HepG2 (cell line): ENCODE results near the gene PCCB. TPM values are rescaled to one million over a fixed set of nuclear protein-coding genes. Genes with fewer than 3 reads are reported as not detected.

Experiments used
- ARHGAP35 ChIP-seq: sonication (generic); formaldehyde crosslinking; IDR thresholded peaks from 2 replicates; pipeline ENCODE4 v1.9.0; 2022; ENCODE audit warnings: mild to moderate bottlenecking, inconsistent platforms, moderate library complexity, missing genetic modification reagents, borderline replicate concordance
- CBX2 ChIP-seq, 2 experiments: fragments of 200-600 bp in 1 of 2; sonication (generic); formaldehyde crosslinking in 1 of 2; IDR thresholded peaks; 2 replicates each; pipeline versions ENCODE4 v1.7.0 to v1.8.1; 2018 to 2022; ENCODE audit warnings: low read depth in 2 of 2, low read length in 1 of 2, mild to moderate bottlenecking in 1 of 2, missing genetic modification reagents in 1 of 2
- GFI1 ChIP-seq: sonication (generic); formaldehyde crosslinking; IDR thresholded peaks from 2 replicates; pipeline ENCODE4 v1.5.0; 2020; ENCODE audit warnings: missing genetic modification reagents, mild to moderate bottlenecking, borderline replicate concordance
- HBP1 ChIP-seq: IDR thresholded peaks from 2 replicates; pipeline ENCODE4 v1.6.1; 2016; ENCODE audit warnings: low read depth, control low read depth
- HCFC1 ChIP-seq: fragments of 150-350 bp; IDR thresholded peaks from 2 replicates; pipeline ENCODE4 v1.6.1; 2014; ENCODE audit warnings: low read depth, low read length
- HMGA1 ChIP-seq: sonication (generic); formaldehyde crosslinking; conservative IDR thresholded peaks from 2 replicates; pipeline ENCODE4 v1.4.0; 2020; ENCODE audit warnings: missing genetic modification reagents
- MATR3 ChIP-seq: sonication (generic); formaldehyde crosslinking; IDR thresholded peaks from 2 replicates; pipeline ENCODE4 v1.4.0; 2020; ENCODE audit warnings: missing genetic modification reagents
- MTERF4 ChIP-seq: sonication (generic); formaldehyde crosslinking; IDR thresholded peaks from 2 replicates; pipeline ENCODE4 v1.8.0; 2023; ENCODE audit warnings: mild to moderate bottlenecking, missing genetic modification reagents
- ONECUT2 ChIP-seq: sonication (generic); formaldehyde crosslinking; IDR thresholded peaks from 2 replicates; pipeline ENCODE4 v1.4.0; 2020; ENCODE audit warnings: missing genetic modification reagents
- PHF8 ChIP-seq: sonication (generic); formaldehyde crosslinking; IDR thresholded peaks from 2 replicates; pipeline ENCODE4 v1.5.0; 2020; ENCODE audit warnings: missing genetic modification reagents
- PREB ChIP-seq: sonication (generic); formaldehyde crosslinking; IDR thresholded peaks from 2 replicates; pipeline ENCODE4 v1.4.0; 2020; ENCODE audit warnings: missing genetic modification reagents
- SIX1 ChIP-seq: sonication (generic); formaldehyde crosslinking; IDR thresholded peaks from 2 replicates; pipeline ENCODE4 v1.4.0; 2020; ENCODE audit warnings: missing genetic modification reagents, borderline replicate concordance
- SNAPC4 ChIP-seq: sonication (generic); formaldehyde crosslinking; IDR thresholded peaks from 2 replicates; pipeline ENCODE4 v1.4.0; 2020; ENCODE audit warnings: mild to moderate bottlenecking, missing genetic modification reagents
- ZBTB2 ChIP-seq: sonication (generic); formaldehyde crosslinking; IDR thresholded peaks from 2 replicates; pipeline ENCODE4 v1.8.0; 2022; ENCODE audit warnings: low read depth, missing genetic modification reagents
- ZMYM3 ChIP-seq: sonication (generic); formaldehyde crosslinking; IDR thresholded peaks from 2 replicates; pipeline ENCODE4 v1.5.1; 2020; ENCODE audit warnings: mild to moderate bottlenecking, missing genetic modification reagents
- ZNF354B ChIP-seq: sonication (generic); formaldehyde crosslinking; IDR thresholded peaks from 2 replicates; pipeline ENCODE4 v1.8.0; 2022; ENCODE audit warnings: mild to moderate bottlenecking, missing genetic modification reagents
- ZNF839 ChIP-seq: sonication (generic); formaldehyde crosslinking; IDR thresholded peaks from 2 replicates; pipeline ENCODE4 v1.4.0; 2020; ENCODE audit warnings: missing genetic modification reagents, mild to moderate bottlenecking, borderline replicate concordance
- ZSCAN29 ChIP-seq: sonication (generic); formaldehyde crosslinking; conservative IDR thresholded peaks from 2 replicates; pipeline ENCODE4 v1.4.0; 2020; ENCODE audit warnings: mild to moderate bottlenecking, missing genetic modification reagents
- polyA plus RNA-seq, 8 experiments: library from polyadenylated mRNA; depleted of rRNA in 3 of 8; stranded (reverse) in 7 of 8; unstranded in 1 of 8; fragments of >200 nt; fragmentation: Illumina TruSeq in 4 of 8; extraction: Trizol in 4 of 8; gene quantifications; 2 replicates each; pipeline versions ENCODE4 v1.2.1 to v1.2.3, GENCODE V29; 2011 to 2016; ENCODE audit warnings: low read depth in 4 of 8, missing spikeins in 1 of 8, mixed read lengths in 1 of 8; ENCODE audit not compliant: insufficient read depth in 1 of 8
- total RNA-seq, 5 experiments: library from RNA; depleted of rRNA; stranded (reverse); fragments of >200 nt; fragmentation: Illumina TruSeq; extraction: Trizol; gene quantifications; 2 replicates each; pipeline ENCODE4 v1.2.3, GENCODE V29; 2016; ENCODE audit warnings: low read depth in 1 of 5

The PCCB gene
- total and polyA plus RNA-seq, 2 of the 13 experiments (the other 11 are each of a cell fraction or from before 2014, with no cell fraction given): 84.1 to 88.7 TPM

GRCh38 chr3:136250059-136250902 is at the start of gene PCCB (continued):
- TF ChIP-seq HBP1 (no peak), MATR3 (no peak), GFI1 (CRISPR knock-in tag) (peak; percentile 62), ONECUT2 (CRISPR knock-in tag) (no peak), ZNF354B (CRISPR knock-in tag) (0 out of 2 replicates have a peak, but pooled peaks have one; percentile 65), ZMYM3 (no peak; the same call in none of the 2 replicates), ZBTB2 (CRISPR knock-in tag) (no peak; the same call in 1 of the 2 replicates), MTERF4 (CRISPR knock-in tag) (no peak; the same call in 1 of the 2 replicates), HCFC1 (0 out of 2 replicates have a peak, but pooled peaks have one; percentile 33), ZNF839 (peak; percentile 82; the same call in 1 of the 2 replicates), SIX1 (CRISPR knock-in tag) (no peak), HMGA1 (CRISPR knock-in tag) (no peak), SNAPC4 (CRISPR knock-in tag) (no peak), ZSCAN29 (CRISPR knock-in tag) (no peak; the same call in 1 of the 2 replicates), PREB (CRISPR knock-in tag) (no peak), CBX2 (IDR thresholded peaks at IDR 0.05; ENCODE audit: low read depth, low read length) (no peak), CBX2 (CRISPR knock-in tag; IDR thresholded peaks at IDR 0.05; ENCODE audit: low read depth) (no peak), PHF8 (CRISPR knock-in tag) (peak; percentile 96), ARHGAP35 (CRISPR knock-in tag) (peak; percentile 86)
